ENCODE results near the gene APEH. TPM values are rescaled to one million over a fixed set of nuclear protein-coding genes. Genes with fewer than 3 reads are reported as not detected.

APEH gene
- total RNA-seq, 6 experiments from 2014 or later = 60.9 to 114 (median 90.5) TPM

DNA sequence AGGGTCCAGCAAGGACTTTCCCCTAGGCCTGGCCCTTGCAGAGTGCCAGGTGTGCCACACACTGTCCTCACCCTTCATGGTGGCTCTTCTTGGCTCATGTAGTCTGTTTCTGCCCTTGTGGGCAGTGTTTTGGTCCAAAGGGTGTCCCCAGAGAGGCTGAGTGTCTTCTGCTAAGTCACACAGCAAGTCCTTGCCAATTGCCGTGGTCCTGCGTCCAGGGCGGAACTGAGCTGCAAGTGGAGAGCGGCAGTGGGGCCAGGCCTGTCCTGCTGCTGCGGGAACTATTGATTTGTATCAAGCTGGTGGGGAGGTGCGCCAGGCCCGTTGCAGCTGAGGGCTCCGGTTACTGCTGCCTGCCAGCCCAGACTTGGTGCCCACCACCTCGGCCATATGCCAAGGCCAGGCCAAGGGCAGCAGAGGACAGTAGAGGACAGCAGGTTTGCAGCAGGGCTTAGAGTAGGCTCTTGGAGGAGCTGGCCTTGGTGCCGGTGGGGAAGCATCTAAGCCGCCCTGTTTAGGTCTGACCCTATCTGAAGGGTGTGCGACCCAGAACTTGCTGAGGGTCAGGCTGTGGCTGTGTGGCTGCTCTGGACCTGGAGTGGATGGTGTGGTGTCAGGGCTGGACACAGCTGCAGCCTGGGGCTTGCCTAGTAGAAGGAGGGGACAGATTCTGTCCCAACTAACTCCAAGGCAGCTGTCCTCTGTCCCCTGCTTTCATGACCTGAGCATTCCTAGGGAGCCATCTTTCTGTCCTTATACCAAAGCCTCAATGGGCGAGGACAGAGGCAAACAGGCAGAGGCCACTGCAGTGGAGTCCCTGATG lies 40.8 kb downstream of the APEH start:
- TF ChIP-seq, protein P1, sequence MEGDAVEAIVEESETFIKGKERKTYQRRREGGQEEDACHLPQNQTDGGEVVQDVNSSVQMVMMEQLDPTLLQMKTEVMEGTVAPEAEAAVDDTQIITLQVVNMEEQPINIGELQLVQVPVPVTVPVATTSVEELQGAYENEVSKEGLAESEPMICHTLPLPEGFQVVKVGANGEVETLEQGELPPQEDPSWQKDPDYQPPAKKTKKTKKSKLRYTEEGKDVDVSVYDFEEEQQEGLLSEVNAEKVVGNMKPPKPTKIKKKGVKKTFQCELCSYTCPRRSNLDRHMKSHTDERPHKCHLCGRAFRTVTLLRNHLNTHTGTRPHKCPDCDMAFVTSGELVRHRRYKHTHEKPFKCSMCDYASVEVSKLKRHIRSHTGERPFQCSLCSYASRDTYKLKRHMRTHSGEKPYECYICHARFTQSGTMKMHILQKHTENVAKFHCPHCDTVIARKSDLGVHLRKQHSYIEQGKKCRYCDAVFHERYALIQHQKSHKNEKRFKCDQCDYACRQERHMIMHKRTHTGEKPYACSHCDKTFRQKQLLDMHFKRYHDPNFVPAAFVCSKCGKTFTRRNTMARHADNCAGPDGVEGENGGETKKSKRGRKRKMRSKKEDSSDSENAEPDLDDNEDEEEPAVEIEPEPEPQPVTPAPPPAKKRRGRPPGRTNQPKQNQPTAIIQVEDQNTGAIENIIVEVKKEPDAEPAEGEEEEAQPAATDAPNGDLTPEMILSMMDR (IDR thresholded peaks at IDR 0.05) = no peak
- no peak for TF ChIP-seq POLR2A (IDR thresholded peaks at IDR 0.05)
- intact Hi-C loops (cut with DNase I) = no loop called here
- Histone ChIP-seq H3K36me3 (peaks cover 0 to 19% (median 5%) of the 10 kb centered on the region in 4 donors), H3K9me3 (no peaks in the 10 kb centered on the region), H3K27me3 (no peaks in the 10 kb centered on the region), H3K27ac (no peak overlapping the region), H3K4me1 (peaks cover 0 to 10% (median 0%) of the 10 kb centered on the region in 4 donors), H3K4me3 (no peak overlapping the region)
- whole genome bisulfite sequencing (ENCODE audit: insufficient coverage, low coverage, low lambda C conversion rate, missing lambda C conversion rate) = no CpG with 5 or more reads among the region's 13 CpGs
- peak in 1 of 3 donors; percentile 41 for DNase-seq
- ATAC-seq = no peak

DNA sequence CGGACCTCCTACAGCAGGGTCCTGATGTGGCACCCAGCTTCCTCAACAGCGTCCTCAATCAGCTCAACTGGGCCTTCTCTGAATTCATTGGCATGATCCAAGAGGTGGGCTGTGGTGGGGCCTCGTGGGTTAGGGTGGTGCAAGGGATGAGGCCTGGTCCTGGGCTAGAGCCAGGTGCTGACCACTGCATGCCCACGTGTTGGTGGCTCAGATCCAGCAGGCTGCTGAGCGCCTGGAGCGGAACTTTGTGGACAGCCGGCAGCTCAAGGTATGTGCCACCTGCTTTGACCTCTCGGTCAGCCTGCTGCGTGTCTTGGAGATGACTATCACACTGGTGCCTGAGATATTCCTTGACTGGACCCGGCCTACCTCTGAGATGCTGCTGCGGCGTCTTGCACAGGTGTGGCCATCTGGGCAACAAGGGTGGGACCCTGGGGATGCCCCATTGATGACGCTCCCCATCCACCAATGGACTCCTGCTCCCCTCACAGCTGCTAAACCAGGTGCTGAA lies 41.5 kb downstream of the APEH start:
- Histone ChIP-seq H3K4me1 (peaks cover 0 to 10% (median 0%) of the 10 kb centered on the region in 4 donors), H3K27me3 (no peaks in the 10 kb centered on the region), H3K9me3 (no peaks in the 10 kb centered on the region), H3K4me3 (no peak overlapping the region), H3K36me3 (peaks cover 0 to 19% (median 6%) of the 10 kb centered on the region in 4 donors), H3K27ac (no peak overlapping the region)
- ATAC-seq = no peak
- 33% methylated on average over 1 of the region's 13 CpGs for WGBS (ENCODE audit: insufficient coverage, low coverage, low lambda C conversion rate, missing lambda C conversion rate)
- peak in 1 of 3 donors; percentile 51 for DNase-seq
- intact Hi-C loops (cut with DNase I) = no loop called here
- TF ChIP-seq POLR2A (IDR thresholded peaks at IDR 0.05) = no peak
- TF ChIP-seq, protein P1 (IDR thresholded peaks at IDR 0.05) = no peak

DNA sequence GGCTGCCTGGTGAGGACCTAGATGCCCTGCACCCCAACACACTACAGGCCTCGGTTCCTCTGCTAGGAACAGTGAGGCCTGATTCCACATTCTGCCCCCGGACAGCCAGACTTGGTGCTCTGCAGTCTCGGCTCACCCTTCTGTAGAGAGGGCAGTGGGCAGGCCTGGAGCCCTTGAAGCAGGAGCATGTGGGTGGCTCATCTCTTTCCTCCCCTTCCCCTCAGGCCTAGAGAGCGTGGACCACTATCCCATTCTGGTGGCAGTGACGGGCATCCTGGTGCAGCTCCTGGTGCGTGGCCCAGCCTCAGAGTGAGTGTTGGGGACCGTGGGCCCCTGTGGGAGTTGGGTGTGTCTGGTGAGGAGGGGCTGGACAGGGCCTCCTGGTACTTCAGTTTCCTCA lies 42.0 kb downstream of the APEH start:
- no peaks in the 10 kb centered on the region for H3K9me3 ChIP-seq
- H3K27ac ChIP-seq = no peak overlapping the region
- intact Hi-C loops (cut with DNase I) = no loop called here
- ATAC-seq (no peak), DNase-seq (peak in 1 of 3 donors; percentile 37)
- H3K4me3 ChIP-seq = no peak overlapping the region
- no peak for TF ChIP-seq POLR2A (IDR thresholded peaks at IDR 0.05)
- TF ChIP-seq, protein P1 (IDR thresholded peaks at IDR 0.05) = no peak
- 63% methylated on average over 1 of the region's 7 CpGs for WGBS (ENCODE audit: insufficient coverage, low coverage, low lambda C conversion rate, missing lambda C conversion rate)
- H3K4me1 ChIP-seq = peaks cover 0 to 10% (median 0%) of the 10 kb centered on the region in 4 donors
- no peaks in the 10 kb centered on the region for H3K27me3 ChIP-seq
- peaks cover 0 to 24% (median 9%) of the 10 kb centered on the region in 4 donors for H3K36me3 ChIP-seq

DNA sequence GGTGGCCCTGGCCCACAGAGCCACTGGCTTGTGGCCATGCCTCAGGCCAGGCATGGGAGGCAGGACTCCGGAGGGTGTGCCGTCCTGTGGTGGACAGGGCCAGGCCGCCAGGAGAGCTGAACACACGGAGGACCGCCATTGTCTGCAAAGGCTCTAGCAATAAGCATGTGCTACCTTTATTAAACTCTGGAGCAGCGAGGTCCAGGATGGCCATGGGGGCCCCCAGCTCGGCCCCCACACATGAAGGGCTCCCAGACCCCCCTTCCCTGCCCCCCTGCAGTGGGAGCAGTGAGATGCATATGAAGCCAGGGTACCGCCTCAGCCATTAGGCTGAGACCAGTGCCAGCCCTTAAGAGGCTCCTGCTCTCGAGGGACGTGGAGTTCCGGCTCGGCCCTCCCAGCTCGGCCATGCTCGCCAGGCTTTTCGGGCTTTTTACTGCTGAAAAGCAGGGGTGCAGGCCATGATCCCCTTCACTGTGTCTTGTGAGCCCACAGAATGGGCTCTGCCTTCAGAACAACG lies 42.6 kb downstream of the APEH start:
- peaks cover 0 to 10% (median 0%) of the 10 kb centered on the region in 4 donors for H3K4me1 ChIP-seq
- H3K27ac ChIP-seq = no peak overlapping the region
- WGBS (ENCODE audit: insufficient coverage, low coverage, low lambda C conversion rate, missing lambda C conversion rate) = 87% methylated on average over 3 of the region's 16 CpGs
- no peaks in the 10 kb centered on the region for H3K9me3 ChIP-seq
- DNase-seq = peak in 2 of 3 donors; percentile 46 to 59
- ATAC-seq = no peak
- no peaks in the 10 kb centered on the region for H3K27me3 ChIP-seq
- no peak for TF ChIP-seq POLR2A (IDR thresholded peaks at IDR 0.05)
- TF ChIP-seq, protein P1 (IDR thresholded peaks at IDR 0.05) = no peak
- no peak overlapping the region for H3K4me3 ChIP-seq
- intact Hi-C loops (cut with DNase I) = no loop called here
- peaks cover 0 to 26% (median 12%) of the 10 kb centered on the region in 4 donors for H3K36me3 ChIP-seq
